WERI-Rb-1 (cell line): ENCODE measurements around the gene SYT9.
A peak's percentile ranks its signal among the peaks of the same experiment; 100 is the strongest.

Experiments
- DNase-seq: peaks from one replicate; pipeline ENCODE4 v3.0.0-alpha.2; 2020
- H3K27ac ChIP-seq: fragments of 250-450 bp; sonication (Bioruptor Pico); 2 replicates; pipeline ENCODE4 v1.5.1; 2020; ENCODE audit warnings: mild to moderate bottlenecking, moderate library complexity
- H3K27me3 ChIP-seq: fragments of 250-450 bp; sonication (Bioruptor Pico); 2 replicates; pipeline ENCODE4 v1.5.1; 2021; ENCODE audit warnings: mild to moderate bottlenecking, low read depth, moderate library complexity; ENCODE audit not compliant: insufficient read depth, severe bottlenecking
- H3K36me3 ChIP-seq: fragments of 250-450 bp; sonication (Bioruptor Pico); 2 replicates; pipeline ENCODE4 v1.5.1; 2020; ENCODE audit warnings: mild to moderate bottlenecking, moderate library complexity
- H3K4me3 ChIP-seq: 2 replicates; pipeline ENCODE4 v1.5.1; 2011; ENCODE audit warnings: low read depth, mild to moderate bottlenecking, control low read depth, low read length
- H3K9me3 ChIP-seq: fragments of 250-450 bp; sonication (Bioruptor Pico); 2 replicates; pipeline ENCODE4 v1.5.1; 2021; ENCODE audit warnings: mild to moderate bottlenecking, moderate library complexity; ENCODE audit not compliant: severe bottlenecking
- CTCF ChIP-seq: IDR thresholded peaks from 2 replicates; pipeline ENCODE4 v1.5.1; 2011; ENCODE audit warnings: low read depth, mild to moderate bottlenecking, control low read depth, inconsistent platforms, low read length

Gene SYT9

GRCh38 chr11:7251836-7252682 is at the start of gene SYT9:
TSS of gene SYT9 (plus strand) at chr11:7251904. CDS start at chr11:7252187, 283 bp downstream.
- H3K9me3 ChIP-seq: no peaks in the 10 kb centered on the region
- TF ChIP-seq CTCF: no peak
- H3K36me3 ChIP-seq: no peaks in the 10 kb centered on the region
- H3K27me3 ChIP-seq: peaks cover 57% of the 10 kb centered on the region
- H3K4me3 ChIP-seq: peak within 1 kb of the TSS; percentile 33
- H3K27ac ChIP-seq: no peak within 1 kb of the TSS
- peak; percentile 53 for DNase-seq

GRCh38 chr11:7202412-7202811 is 49.3 kb upstream of the SYT9 start:
- no peak for TF ChIP-seq CTCF
- DNase-seq: no peak
- Histone ChIP-seq H3K9me3 (no peaks in the 10 kb centered on the region), H3K27me3 (peaks cover 2% of the 10 kb centered on the region), H3K36me3 (no peaks in the 10 kb centered on the region), H3K27ac (no peak overlapping the region), H3K4me3 (no peak overlapping the region)

- DNase-seq: no peak
- Histone ChIP-seq H3K9me3 (no peaks in the 10 kb centered on the region), H3K27me3 (peaks cover 2% of the 10 kb centered on the region), H3K27ac (no peak overlapping the region), H3K36me3 (no peaks in the 10 kb centered on the region), H3K4me3 (no peak overlapping the region)
- TF ChIP-seq CTCF: no peak
These were observed 46.9 kb upstream of the SYT9 start for GRCh38 chr11:7204778-7205177.

GRCh38 chr11:7208391-7208790 is 43.3 kb upstream of the SYT9 start:
- H3K9me3 ChIP-seq: no peaks in the 10 kb centered on the region
- H3K4me3 ChIP-seq: no peak overlapping the region
- peaks cover 7% of the 10 kb centered on the region for H3K27me3 ChIP-seq
- H3K27ac ChIP-seq: no peak overlapping the region
- TF ChIP-seq CTCF: no peak
- DNase-seq: no peak
- no peaks in the 10 kb centered on the region for H3K36me3 ChIP-seq

- H3K27ac ChIP-seq: no peak overlapping the region
- peaks cover 24% of the 10 kb centered on the region for H3K27me3 ChIP-seq
- no peaks in the 10 kb centered on the region for H3K36me3 ChIP-seq
- DNase-seq: no peak
- H3K9me3 ChIP-seq: no peaks in the 10 kb centered on the region
- no peak for TF ChIP-seq CTCF
- H3K4me3 ChIP-seq: no peak overlapping the region
These were observed 32.2 kb upstream of the SYT9 start for GRCh38 chr11:7219491-7219890.
